ENCODE results near the gene CDH20. TPM values are rescaled to one million over a fixed set of nuclear protein-coding genes. Genes with fewer than 3 reads are reported as not detected.

Gene CDH20
- total RNA-seq, result under 1 TPM; 0.14 to 0.19 TPM

DNA sequence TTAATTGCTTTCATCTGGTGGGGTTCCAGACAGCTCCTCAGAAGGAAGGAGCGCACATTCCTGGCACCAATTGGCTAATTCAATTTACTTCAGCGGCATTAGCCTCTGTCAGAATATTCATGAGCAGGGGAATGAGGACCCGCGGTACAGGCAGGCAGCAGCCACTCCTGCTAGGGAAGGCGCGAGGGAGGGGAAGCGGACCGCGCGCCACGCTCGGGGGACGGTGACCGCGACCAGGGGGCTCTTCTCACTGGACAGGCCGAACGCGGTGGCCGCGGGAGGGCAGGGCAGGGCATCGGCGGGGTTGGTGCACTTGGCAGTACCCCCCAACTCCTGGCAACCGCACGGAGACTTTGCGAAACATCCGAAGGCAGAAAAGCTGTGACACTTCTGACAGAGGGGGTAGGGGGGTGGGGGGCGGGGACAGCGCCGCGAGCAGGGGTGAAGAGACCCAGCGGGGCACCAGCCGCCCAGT is at the start of gene CDH20:
Gene CDH20, plus strand, starts transcription at position 160 of the 475 bp plus-strand sequence.
- Mint-ChIP-seq H3K4me1 (ENCODE audit: low read depth) (no peaks in the 10 kb centered on the region), H3K27ac (no peak within 1 kb of the TSS), H3K36me3 (ENCODE audit: insufficient read depth in 2 of 2) (peaks cover 0 to 1% of the 10 kb centered on the region in 2 donors), H3K27me3 (ENCODE audit: low read depth) (peaks cover 40% of the 10 kb centered on the region), H3K4me3 (no peak within 1 kb of the TSS), H3K9me3 (peaks cover 0 to 2% of the 10 kb centered on the region in 2 donors)
- no peak for ATAC-seq (replicated peaks in 1 of 2)
- DNase-seq, result no peak

DNA sequence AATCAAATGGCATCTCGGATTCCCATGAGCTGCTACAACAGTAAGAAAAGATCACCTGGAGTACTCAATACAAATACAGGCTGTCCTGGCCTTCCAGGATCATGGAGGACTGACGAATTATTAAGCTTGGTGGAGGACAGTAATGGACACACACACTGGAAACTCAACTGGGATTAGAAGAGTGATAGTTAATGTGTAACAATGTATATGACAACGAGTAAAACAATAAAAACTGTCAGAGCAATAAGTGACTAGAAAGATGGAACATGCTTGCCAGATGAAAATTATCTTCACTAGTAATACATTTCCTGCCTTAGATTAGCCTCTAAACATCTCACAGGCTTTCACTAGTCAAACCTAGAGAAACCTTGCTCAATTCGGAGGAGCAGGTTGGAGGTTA is 49.2 kb upstream of the CDH20 start:
- Mint-ChIP-seq H3K9me3 (peaks cover 0 to 8% of the 10 kb centered on the region in 2 donors), H3K27ac (no peak overlapping the region), H3K4me3 (no peak overlapping the region), H3K36me3 (ENCODE audit: insufficient read depth in 2 of 2) (no peaks in the 10 kb centered on the region), H3K4me1 (ENCODE audit: low read depth) (no peaks in the 10 kb centered on the region), H3K27me3 (ENCODE audit: low read depth) (no peaks in the 10 kb centered on the region)
- ATAC-seq (replicated peaks in 1 of 2), result no peak
- DNase-seq, result no peak

DNA sequence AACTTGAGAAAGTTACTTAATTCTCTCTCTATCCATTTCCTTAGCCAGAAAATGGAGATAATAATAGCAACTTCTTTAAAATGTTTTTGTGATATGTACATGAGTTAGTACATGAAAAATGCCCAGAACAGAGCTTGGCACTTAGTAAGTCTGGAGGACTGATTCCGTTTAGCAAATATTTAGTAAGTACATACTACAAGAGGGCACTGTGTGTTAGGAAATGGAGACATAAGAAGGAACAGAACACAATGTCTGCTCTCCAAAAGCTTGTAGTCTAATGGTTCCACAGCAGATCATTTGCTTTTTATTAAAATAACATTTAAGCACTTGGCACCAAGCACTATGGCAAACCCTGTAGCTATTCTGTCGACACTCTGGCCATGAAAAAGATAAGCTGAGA is 47.5 kb upstream of the CDH20 start:
- Mint-ChIP-seq H3K4me3 (no peak overlapping the region), H3K27ac (peak overlapping the region; percentile 51), H3K4me1 (ENCODE audit: low read depth) (no peaks in the 10 kb centered on the region), H3K27me3 (ENCODE audit: low read depth) (no peaks in the 10 kb centered on the region), H3K9me3 (peaks cover 0 to 3% of the 10 kb centered on the region in 2 donors), H3K36me3 (ENCODE audit: insufficient read depth in 2 of 2) (no peaks in the 10 kb centered on the region)
- DNase-seq, result no peak
- no peak for ATAC-seq (replicated peaks in 1 of 2)

DNA sequence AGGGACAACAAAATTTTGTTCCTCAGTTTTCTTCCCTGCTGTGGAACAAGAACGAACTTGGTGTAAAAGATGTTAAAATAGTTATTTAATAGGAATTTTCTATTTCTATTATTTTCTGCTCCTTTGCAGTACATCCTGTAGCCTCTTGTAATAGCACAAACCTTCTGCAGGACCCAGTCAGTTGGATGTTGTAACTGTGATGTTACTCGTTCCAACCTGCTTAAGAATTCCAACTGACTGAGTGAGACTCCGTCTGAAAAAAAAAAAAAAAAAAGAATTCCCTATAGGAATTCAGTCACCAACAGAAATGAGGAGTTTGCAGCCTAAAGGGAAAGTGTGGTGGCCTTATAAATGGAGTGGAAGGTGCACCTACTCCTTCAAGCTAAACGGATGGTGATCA is 46.4 kb upstream of the CDH20 start:
- no peaks in the 10 kb centered on the region for H3K9me3 Mint-ChIP-seq
- DNase-seq (no peak), ATAC-seq (replicated peaks in 1 of 2) (no peak)
- H3K4me1 Mint-ChIP-seq (ENCODE audit: low read depth), result no peaks in the 10 kb centered on the region
- no peak overlapping the region for H3K4me3 Mint-ChIP-seq
- H3K27ac Mint-ChIP-seq, result no peak overlapping the region
- H3K36me3 Mint-ChIP-seq (ENCODE audit: insufficient read depth in 2 of 2), result no peaks in the 10 kb centered on the region
- no peaks in the 10 kb centered on the region for H3K27me3 Mint-ChIP-seq (ENCODE audit: low read depth)

DNA sequence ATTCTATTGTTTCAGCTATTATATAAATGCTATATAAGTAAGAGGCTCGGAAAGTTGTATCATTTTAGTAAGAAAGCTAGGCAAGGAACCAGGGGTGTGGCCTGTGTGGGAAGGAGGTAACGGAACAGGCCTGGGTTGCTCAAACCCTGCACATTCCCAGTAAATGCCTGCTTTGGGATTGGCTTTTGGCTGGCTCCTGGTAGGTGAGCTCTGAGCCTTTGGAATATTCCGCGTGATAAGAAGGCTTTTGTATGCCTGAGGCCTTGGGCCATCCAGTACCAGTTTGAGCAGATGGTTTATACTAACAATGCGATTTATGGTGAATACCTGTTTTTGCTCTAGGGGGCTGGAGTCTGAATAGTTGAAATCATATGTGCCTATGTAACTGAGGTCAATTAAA is 42.6 kb upstream of the CDH20 start:
- H3K9me3 Mint-ChIP-seq, result no peaks in the 10 kb centered on the region
- DNase-seq (no peak), ATAC-seq (replicated peaks in 1 of 2) (no peak)
- no peaks in the 10 kb centered on the region for H3K4me1 Mint-ChIP-seq (ENCODE audit: low read depth)
- no peak overlapping the region for H3K4me3 Mint-ChIP-seq
- H3K36me3 Mint-ChIP-seq (ENCODE audit: insufficient read depth in 2 of 2), result no peaks in the 10 kb centered on the region
- H3K27me3 Mint-ChIP-seq (ENCODE audit: low read depth), result no peaks in the 10 kb centered on the region
- H3K27ac Mint-ChIP-seq, result no peak overlapping the region

DNA sequence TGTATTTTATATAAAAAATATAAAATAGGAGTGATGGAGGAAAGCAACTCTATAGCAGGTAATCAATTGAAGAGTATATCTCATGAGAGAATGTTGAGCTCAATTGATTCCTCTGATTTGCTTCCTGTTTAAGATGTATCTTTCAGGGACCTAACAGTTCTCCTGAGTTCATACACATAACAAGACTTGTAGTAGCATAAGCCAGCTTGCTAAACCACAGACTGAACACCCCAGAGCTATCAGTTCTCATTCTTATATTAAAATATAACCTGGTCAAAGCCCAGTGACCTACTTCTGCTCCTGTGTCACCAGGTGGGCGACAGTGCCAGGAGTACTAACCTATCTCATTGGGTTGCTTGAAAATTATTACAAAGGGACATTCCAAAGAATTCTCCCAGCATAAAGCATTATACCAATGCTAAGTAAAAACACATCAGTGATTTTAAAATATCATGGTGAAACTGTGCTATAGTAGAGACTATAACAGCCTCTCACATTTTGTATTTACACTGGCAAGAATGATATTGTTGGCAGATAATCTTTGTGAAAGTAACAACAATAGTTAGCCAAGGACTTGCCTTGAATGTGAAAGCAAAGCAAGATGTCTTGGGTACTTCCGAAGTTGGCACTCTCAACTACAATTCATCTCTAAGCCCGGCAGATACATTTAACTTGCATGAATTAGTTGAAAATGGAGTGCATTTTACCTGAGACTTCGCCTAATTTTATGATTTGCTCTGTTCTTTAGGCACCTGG is 40.8 kb upstream of the CDH20 start:
- no peaks in the 10 kb centered on the region for H3K27me3 Mint-ChIP-seq (ENCODE audit: low read depth)
- peaks cover 3% of the 10 kb centered on the region in 2 donors for H3K9me3 Mint-ChIP-seq
- DNase-seq, result no peak
- no peaks in the 10 kb centered on the region for H3K4me1 Mint-ChIP-seq (ENCODE audit: low read depth)
- H3K27ac Mint-ChIP-seq, result no peak overlapping the region
- no peak overlapping the region for H3K4me3 Mint-ChIP-seq
- ATAC-seq (replicated peaks in 1 of 2), result no peak
- peaks cover 0 to 1% of the 10 kb centered on the region in 2 donors for H3K36me3 Mint-ChIP-seq (ENCODE audit: insufficient read depth in 2 of 2)

DNA sequence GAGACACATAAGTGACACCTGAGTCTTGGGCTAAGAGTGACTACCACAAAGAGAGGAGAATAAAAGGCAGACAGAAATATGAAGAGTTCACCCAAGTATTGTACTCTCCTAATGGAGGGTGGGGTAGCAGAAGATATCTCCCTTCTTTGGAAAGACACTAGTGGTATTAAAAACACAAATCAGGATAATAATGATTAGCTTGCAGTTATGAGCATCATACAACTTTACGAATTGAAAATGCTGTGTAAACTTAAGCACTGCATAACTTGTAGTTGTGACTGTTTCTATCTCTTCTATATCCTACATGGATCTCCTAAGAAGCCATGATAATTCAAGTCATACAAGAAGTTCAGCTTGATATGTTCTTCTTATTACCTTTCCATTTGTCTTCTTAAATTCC is 38.1 kb upstream of the CDH20 start:
- Mint-ChIP-seq H3K27me3 (ENCODE audit: low read depth) (no peaks in the 10 kb centered on the region), H3K9me3 (peaks cover 3 to 8% of the 10 kb centered on the region in 2 donors), H3K36me3 (ENCODE audit: insufficient read depth in 2 of 2) (peaks cover 0 to 1% of the 10 kb centered on the region in 2 donors), H3K4me1 (ENCODE audit: low read depth) (no peaks in the 10 kb centered on the region), H3K4me3 (no peak overlapping the region), H3K27ac (no peak overlapping the region)
- ATAC-seq (replicated peaks in 1 of 2) (no peak), DNase-seq (no peak)

DNA sequence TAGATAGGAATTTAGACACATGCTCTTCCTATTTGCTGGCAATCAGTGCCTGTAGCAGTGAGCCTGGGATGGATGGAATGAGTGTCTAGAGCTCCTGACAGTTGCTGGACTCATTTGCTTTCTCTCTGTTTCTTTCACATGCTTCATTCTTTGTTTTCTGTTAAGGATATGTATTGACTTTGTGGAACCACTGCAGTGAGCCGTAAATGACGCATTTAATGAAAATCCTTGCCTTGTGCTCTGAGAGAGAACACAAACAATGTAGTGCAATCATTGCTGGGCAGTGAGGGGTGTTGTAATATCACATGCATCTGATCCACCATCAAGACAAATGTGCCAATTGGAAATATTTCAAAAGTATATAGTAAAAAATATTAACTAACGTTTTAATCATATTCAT is 25.2 kb upstream of the CDH20 start:
- peaks cover 4% of the 10 kb centered on the region in 2 donors for H3K9me3 Mint-ChIP-seq
- H3K36me3 Mint-ChIP-seq (ENCODE audit: insufficient read depth in 2 of 2), result no peaks in the 10 kb centered on the region
- no peak overlapping the region for H3K27ac Mint-ChIP-seq
- H3K4me1 Mint-ChIP-seq (ENCODE audit: low read depth), result no peaks in the 10 kb centered on the region
- DNase-seq (no peak), ATAC-seq (replicated peaks in 1 of 2) (no peak)
- H3K27me3 Mint-ChIP-seq (ENCODE audit: low read depth), result no peaks in the 10 kb centered on the region
- H3K4me3 Mint-ChIP-seq, result no peak overlapping the region

DNA sequence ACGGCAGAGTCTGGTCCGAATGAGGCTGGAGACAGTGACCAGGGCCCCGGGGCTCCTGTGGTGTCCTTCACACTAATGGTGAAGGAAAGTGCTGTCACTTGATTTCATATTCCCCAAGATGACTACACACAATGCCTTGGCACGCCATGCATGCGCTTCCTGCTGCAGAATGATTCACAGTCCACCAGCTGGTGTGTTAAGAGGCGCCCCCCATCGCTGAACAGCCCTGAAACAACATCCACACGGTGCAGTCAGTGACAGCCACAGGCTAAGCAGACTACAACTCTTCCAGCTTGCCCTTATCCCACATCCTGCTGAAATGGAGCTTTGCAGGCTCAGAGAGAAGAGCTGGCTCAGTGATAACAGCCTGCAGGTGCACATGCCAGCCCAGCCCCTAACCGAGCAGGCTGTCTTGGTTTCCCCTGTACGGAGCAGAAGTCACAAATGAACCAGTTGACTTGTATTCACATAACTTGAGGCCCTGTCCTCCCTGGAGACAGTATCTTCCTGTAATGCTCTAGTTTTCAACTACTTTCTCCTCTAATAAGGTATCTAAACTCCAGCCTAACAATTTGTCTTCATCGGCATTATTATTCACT is 24.3 kb upstream of the CDH20 start:
- Mint-ChIP-seq H3K4me3 (no peak overlapping the region), H3K27me3 (ENCODE audit: low read depth) (no peaks in the 10 kb centered on the region), H3K36me3 (ENCODE audit: insufficient read depth in 2 of 2) (peaks cover 0 to 2% of the 10 kb centered on the region in 2 donors), H3K4me1 (ENCODE audit: low read depth) (no peaks in the 10 kb centered on the region), H3K9me3 (peaks cover 6 to 7% of the 10 kb centered on the region in 2 donors), H3K27ac (no peak overlapping the region)
- no peak for DNase-seq
- ATAC-seq (replicated peaks in 1 of 2), result no peak

DNA sequence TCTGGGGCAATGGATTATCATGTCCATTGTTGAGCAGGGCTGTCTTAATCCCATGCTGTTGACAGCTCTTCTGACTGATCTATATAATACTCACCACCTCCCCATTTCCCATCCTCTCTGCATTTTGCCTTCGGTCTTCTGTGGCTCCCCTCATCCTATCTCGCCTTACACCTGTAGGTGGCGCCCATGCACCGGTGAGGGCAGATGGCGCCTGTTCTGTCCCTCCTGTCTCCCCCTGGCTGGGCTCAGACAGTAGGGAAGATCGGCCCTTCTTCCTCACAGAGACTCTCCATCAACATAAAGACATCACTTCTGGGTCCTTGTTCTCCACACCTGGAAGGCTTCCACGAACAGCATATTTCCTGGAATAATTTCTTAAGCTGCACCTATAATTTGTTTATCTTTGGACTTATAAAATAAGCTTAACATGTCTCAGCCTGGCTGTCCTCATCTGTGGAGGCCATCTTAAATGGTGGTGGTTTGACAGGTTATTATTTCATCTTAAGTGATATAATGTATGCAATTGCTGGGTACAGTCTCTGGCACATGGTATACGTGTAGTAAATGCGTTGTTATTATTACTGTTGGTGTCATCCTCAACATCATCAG is 10.9 kb upstream of the CDH20 start:
- H3K27ac Mint-ChIP-seq, result no peak overlapping the region
- H3K4me1 Mint-ChIP-seq (ENCODE audit: low read depth), result no peaks in the 10 kb centered on the region
- no peak overlapping the region for H3K4me3 Mint-ChIP-seq
- no peaks in the 10 kb centered on the region for H3K36me3 Mint-ChIP-seq (ENCODE audit: insufficient read depth in 2 of 2)
- no peaks in the 10 kb centered on the region for H3K27me3 Mint-ChIP-seq (ENCODE audit: low read depth)
- DNase-seq, result peak; percentile 49 to 59
- H3K9me3 Mint-ChIP-seq, result peaks cover 6 to 7% of the 10 kb centered on the region in 2 donors
- ATAC-seq (replicated peaks in 1 of 2), result peak; percentile 56 to 59

DNA sequence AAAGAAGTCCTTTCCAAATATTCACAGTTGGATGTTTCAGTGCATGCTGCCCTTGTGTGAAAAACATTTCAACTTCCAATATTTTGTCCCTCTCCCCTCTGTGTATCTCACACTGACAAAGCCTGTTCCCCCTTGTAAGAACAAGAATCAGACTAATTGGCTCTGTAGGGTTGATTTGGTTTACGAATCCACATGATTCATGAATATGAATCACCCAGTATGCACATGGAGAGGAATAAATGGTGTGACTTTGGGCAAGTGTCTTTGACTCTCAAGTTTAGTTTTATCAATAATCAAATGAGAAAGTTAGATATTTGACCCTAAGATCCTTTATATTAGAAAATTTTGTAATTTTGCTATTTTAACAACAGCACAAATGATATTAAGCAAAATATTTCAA is 9.3 kb upstream of the CDH20 start:
- Mint-ChIP-seq H3K27ac (no peak overlapping the region), H3K9me3 (peaks cover 2 to 6% of the 10 kb centered on the region in 2 donors), H3K4me3 (no peak overlapping the region), H3K27me3 (ENCODE audit: low read depth) (no peaks in the 10 kb centered on the region), H3K36me3 (ENCODE audit: insufficient read depth in 2 of 2) (peaks cover 0 to under 1% of the 10 kb centered on the region in 2 donors), H3K4me1 (ENCODE audit: low read depth) (no peaks in the 10 kb centered on the region)
- ATAC-seq (replicated peaks in 1 of 2) (no peak), DNase-seq (no peak)

DNA sequence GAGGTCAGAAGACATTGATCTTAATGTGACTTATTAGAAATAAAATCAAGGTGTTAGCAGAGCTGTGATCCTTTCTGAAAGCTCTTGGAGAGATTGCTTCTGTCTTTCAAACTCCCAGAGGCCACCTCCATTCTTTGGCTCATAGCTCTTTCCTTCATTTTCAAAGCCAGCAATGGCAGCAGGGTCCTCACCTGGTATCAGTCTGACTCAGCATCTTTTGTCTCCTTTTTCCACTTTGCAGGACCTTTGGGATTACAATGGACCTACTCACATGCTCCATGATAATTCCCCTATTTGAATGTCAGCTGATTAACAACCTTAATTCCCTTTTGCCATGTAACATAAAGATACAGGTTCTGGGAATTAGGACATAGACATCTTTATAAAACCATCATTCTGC is 6.8 kb upstream of the CDH20 start:
- peaks cover 0 to 2% of the 10 kb centered on the region in 2 donors for H3K9me3 Mint-ChIP-seq
- ATAC-seq (replicated peaks in 1 of 2) (no peak), DNase-seq (no peak)
- peaks cover 0 to 1% of the 10 kb centered on the region in 2 donors for H3K36me3 Mint-ChIP-seq (ENCODE audit: insufficient read depth in 2 of 2)
- no peak overlapping the region for H3K27ac Mint-ChIP-seq
- peaks cover 2% of the 10 kb centered on the region for H3K27me3 Mint-ChIP-seq (ENCODE audit: low read depth)
- H3K4me3 Mint-ChIP-seq, result no peak overlapping the region
- H3K4me1 Mint-ChIP-seq (ENCODE audit: low read depth), result no peaks in the 10 kb centered on the region

DNA sequence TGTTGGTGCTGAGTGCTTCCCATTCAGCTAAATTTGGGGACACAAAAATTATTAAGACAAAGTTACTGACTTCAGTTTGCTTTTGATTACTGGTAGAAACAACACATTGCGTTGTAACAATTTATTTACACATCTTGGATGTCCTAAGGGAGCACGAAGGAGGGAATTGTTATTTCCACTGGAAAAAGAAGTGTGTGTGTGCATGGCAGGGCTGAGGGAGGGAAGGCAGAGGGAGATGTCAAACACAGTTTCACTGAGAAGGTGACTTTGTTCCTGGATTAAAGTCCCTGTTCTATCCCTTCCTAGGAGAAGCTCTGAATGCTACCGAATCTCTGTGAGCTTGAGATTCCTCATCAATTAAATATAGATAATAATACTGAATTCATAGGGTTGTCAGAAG is 3.8 kb upstream of the CDH20 start:
- H3K4me1 Mint-ChIP-seq (ENCODE audit: low read depth), result no peaks in the 10 kb centered on the region
- no peak overlapping the region for H3K4me3 Mint-ChIP-seq
- H3K27ac Mint-ChIP-seq, result no peak overlapping the region
- DNase-seq (no peak), ATAC-seq (replicated peaks in 1 of 2) (no peak)
- H3K9me3 Mint-ChIP-seq, result peaks cover 0 to 2% of the 10 kb centered on the region in 2 donors
- H3K36me3 Mint-ChIP-seq (ENCODE audit: insufficient read depth in 2 of 2), result peaks cover 0 to 1% of the 10 kb centered on the region in 2 donors
- H3K27me3 Mint-ChIP-seq (ENCODE audit: low read depth), result peaks cover 24% of the 10 kb centered on the region
